Endothelial cell (in vitro differentiated cells): ENCODE data around the gene CADM2. TPM values are rescaled to one million over a fixed set of nuclear protein-coding genes. Genes with fewer than 3 reads are reported as not detected.

ENCODE experiments used
- DNase-seq: peaks from one replicate; pipeline ENCODE4 v3.0.0; 2021; ENCODE audit warnings: low spot score
- H3K27ac Mint-ChIP-seq: one replicate; pipeline ENCODE4 v1.8.0; 2021; ENCODE audit warnings: mixed read lengths, inconsistent platforms; ENCODE audit not compliant: unreplicated experiment
- H3K27me3 Mint-ChIP-seq: one replicate; pipeline ENCODE4 v1.8.0; 2021; ENCODE audit warnings: mild to moderate bottlenecking, moderate library complexity, mixed read lengths, inconsistent platforms; ENCODE audit not compliant: unreplicated experiment
- H3K36me3 Mint-ChIP-seq: one replicate; pipeline ENCODE4 v1.8.0; 2021; ENCODE audit warnings: mild to moderate bottlenecking, low read depth, mixed read lengths, inconsistent platforms; ENCODE audit not compliant: unreplicated experiment
- H3K4me1 Mint-ChIP-seq: one replicate; pipeline ENCODE4 v1.8.0; 2021; ENCODE audit warnings: mild to moderate bottlenecking, mixed read lengths, inconsistent platforms; ENCODE audit not compliant: unreplicated experiment
- H3K4me3 Mint-ChIP-seq: one replicate; pipeline ENCODE4 v1.8.0; 2021; ENCODE audit warnings: mild to moderate bottlenecking, mixed read lengths, inconsistent platforms; ENCODE audit not compliant: unreplicated experiment
- H3K9me3 Mint-ChIP-seq: one replicate; pipeline ENCODE4 v1.8.0; 2021; ENCODE audit warnings: mixed read lengths, inconsistent platforms; ENCODE audit not compliant: unreplicated experiment
- total RNA-seq: library from RNA; stranded (reverse); fragmentation: NEBNext Ultra II Directional; extraction: Animal tissue kit (Norgen Biotek cat#: 25700); gene quantifications from one replicate; pipeline ENCODE4 v1.2.1, GENCODE V29; 2021; ENCODE audit not compliant: unreplicated experiment
- TF ChIP-seq, protein P1 (sequence below): fragments of 200-600 bp; sonication (generic); IDR thresholded peaks from one replicate; pipeline ENCODE4 v1.5.0; 2021; ENCODE audit warnings: antibody characterized with exemption; ENCODE audit not compliant: unreplicated experiment

CADM2 gene
- total RNA-seq, 1 donor from 2014 or later, result 0.97 TPM

DNA sequence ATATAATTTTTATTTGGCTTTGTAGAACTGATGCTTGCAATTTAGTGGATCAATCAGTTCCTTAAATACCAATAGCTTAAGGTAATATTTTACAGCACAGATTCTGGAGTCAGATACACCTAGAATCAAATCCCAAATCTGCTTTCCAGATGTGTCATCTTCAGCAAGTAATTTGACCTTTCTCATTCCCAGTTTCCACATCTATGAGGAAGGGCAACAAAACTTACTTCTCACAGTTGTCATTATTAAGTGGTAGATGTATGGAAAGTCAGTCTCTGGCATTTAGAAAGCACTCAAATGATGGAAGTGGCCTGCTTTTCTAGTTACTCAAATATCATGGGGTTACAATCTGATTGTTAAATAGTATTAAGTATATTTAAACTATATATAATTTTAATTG, 767.0 kb downstream of the CADM2 start:
- no peaks in the 10 kb centered on the region for H3K4me1 Mint-ChIP-seq
- no peaks in the 10 kb centered on the region for H3K9me3 Mint-ChIP-seq
- no peaks in the 10 kb centered on the region for H3K27me3 Mint-ChIP-seq
- no peak overlapping the region for H3K27ac Mint-ChIP-seq
- peaks cover 6% of the 10 kb centered on the region for H3K36me3 Mint-ChIP-seq
- no peak overlapping the region for H3K4me3 Mint-ChIP-seq
- TF ChIP-seq, protein P1, sequence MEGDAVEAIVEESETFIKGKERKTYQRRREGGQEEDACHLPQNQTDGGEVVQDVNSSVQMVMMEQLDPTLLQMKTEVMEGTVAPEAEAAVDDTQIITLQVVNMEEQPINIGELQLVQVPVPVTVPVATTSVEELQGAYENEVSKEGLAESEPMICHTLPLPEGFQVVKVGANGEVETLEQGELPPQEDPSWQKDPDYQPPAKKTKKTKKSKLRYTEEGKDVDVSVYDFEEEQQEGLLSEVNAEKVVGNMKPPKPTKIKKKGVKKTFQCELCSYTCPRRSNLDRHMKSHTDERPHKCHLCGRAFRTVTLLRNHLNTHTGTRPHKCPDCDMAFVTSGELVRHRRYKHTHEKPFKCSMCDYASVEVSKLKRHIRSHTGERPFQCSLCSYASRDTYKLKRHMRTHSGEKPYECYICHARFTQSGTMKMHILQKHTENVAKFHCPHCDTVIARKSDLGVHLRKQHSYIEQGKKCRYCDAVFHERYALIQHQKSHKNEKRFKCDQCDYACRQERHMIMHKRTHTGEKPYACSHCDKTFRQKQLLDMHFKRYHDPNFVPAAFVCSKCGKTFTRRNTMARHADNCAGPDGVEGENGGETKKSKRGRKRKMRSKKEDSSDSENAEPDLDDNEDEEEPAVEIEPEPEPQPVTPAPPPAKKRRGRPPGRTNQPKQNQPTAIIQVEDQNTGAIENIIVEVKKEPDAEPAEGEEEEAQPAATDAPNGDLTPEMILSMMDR, result no peak
- DNase-seq, result no peak

DNA sequence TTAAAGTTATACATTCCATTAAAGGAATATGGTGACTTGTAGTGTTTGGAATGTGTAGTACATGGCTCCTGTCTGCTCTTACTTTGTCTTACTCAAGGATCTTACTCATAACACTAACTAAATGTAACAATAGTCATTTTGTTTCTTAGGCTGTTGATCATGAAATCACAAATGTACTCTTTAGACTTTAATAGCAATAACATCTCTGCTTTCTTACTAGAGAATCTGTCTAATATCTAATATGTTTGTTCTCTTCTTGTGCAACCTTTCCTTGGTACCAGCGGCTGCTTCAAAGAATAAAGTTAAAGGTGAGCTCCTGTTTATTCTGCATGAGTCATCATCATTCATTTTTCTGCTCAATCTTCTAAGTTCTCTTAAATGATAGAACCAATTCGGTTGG, 767.5 kb downstream of the CADM2 start:
- no peaks in the 10 kb centered on the region for H3K9me3 Mint-ChIP-seq
- H3K4me3 Mint-ChIP-seq, result no peak overlapping the region
- H3K36me3 Mint-ChIP-seq, result peaks cover 6% of the 10 kb centered on the region
- H3K4me1 Mint-ChIP-seq, result no peaks in the 10 kb centered on the region
- H3K27me3 Mint-ChIP-seq, result no peaks in the 10 kb centered on the region
- no peak for DNase-seq
- TF ChIP-seq, protein P1, result no peak
- no peak overlapping the region for H3K27ac Mint-ChIP-seq

DNA sequence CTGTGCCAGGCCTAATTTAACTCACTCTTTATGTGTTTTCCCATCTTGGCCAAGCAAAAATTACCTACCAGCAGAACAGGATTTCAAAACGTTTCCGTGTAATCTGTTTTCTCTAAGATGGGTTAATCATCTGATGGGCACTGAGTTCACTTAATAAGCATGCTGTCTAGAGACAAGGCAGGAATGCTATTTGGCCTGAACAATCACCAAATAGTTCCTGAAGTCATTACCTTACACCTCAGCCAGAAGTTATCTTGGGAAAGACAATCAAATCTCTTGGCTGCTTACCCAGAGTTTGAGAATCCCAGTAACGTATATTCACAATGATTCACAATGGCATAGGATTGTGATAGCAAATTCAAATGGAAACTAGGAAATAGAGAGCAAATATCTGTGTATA, 779.1 kb downstream of the CADM2 start:
- TF ChIP-seq, protein P1, result no peak
- H3K9me3 Mint-ChIP-seq, result no peaks in the 10 kb centered on the region
- H3K27me3 Mint-ChIP-seq, result no peaks in the 10 kb centered on the region
- DNase-seq, result no peak
- H3K27ac Mint-ChIP-seq, result no peak overlapping the region
- no peak overlapping the region for H3K4me3 Mint-ChIP-seq
- H3K4me1 Mint-ChIP-seq, result no peaks in the 10 kb centered on the region
- H3K36me3 Mint-ChIP-seq, result no peaks in the 10 kb centered on the region

DNA sequence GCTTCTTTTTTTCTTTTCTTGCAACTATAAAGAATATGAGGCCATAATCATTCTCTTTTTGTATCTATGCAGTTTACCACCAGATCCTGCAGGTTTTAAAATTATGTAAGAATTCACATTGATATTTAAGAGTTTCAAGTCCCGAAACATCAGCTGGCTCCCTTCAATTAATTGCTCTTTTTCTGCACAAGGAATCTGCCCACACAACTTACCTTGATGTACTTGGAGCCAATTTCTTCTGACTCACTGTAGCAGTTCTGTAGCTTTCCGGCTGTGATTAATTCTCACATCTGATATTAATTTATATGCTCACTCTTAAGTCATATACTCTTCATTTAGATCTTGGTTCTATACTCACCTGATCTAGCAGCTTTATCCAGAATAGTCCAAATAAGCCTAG, 781.8 kb downstream of the CADM2 start:
- peaks cover 1% of the 10 kb centered on the region for H3K27me3 Mint-ChIP-seq
- no peaks in the 10 kb centered on the region for H3K4me1 Mint-ChIP-seq
- no peak for DNase-seq
- no peaks in the 10 kb centered on the region for H3K9me3 Mint-ChIP-seq
- H3K36me3 Mint-ChIP-seq, result no peaks in the 10 kb centered on the region
- TF ChIP-seq, protein P1, result no peak
- no peak overlapping the region for H3K4me3 Mint-ChIP-seq
- H3K27ac Mint-ChIP-seq, result no peak overlapping the region

DNA sequence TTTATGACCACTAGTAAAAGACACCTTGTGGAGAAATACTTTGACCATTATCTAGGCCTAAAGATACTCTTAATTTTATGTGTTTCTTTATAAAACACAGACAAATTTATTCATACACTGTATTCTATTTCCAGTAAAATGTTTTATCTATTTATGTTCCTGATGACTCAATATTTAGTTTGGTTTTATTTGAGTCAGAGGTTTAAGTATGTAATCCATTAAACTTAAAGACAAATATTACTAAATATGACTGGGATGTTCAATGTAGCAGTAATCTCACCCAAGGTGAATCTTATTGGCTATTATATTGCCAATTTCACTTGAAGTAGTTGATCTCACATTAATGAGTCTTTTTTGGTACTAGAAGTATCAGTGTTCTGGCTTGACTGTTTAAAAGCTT, 799.7 kb downstream of the CADM2 start:
- Mint-ChIP-seq H3K4me3 (no peak overlapping the region), H3K4me1 (peaks cover 6% of the 10 kb centered on the region), H3K27ac (no peak overlapping the region), H3K9me3 (no peaks in the 10 kb centered on the region), H3K36me3 (no peaks in the 10 kb centered on the region), H3K27me3 (no peaks in the 10 kb centered on the region)
- TF ChIP-seq, protein P1, result no peak
- no peak for DNase-seq
